LNCAP (cell line): ENCODE data around the gene POLR2L.

Source experiments
- TF ChIP-seq, protein P1 (sequence below): fragments of 450-650 bp; IDR thresholded peaks from 2 replicates; pipeline ENCODE4 v1.5.1; 2017; ENCODE audit warnings: mild to moderate bottlenecking

Gene POLR2L

GRCh38 chr11:824942-825341, 17.4 kb downstream of the POLR2L start:
- TF ChIP-seq, protein P1, sequence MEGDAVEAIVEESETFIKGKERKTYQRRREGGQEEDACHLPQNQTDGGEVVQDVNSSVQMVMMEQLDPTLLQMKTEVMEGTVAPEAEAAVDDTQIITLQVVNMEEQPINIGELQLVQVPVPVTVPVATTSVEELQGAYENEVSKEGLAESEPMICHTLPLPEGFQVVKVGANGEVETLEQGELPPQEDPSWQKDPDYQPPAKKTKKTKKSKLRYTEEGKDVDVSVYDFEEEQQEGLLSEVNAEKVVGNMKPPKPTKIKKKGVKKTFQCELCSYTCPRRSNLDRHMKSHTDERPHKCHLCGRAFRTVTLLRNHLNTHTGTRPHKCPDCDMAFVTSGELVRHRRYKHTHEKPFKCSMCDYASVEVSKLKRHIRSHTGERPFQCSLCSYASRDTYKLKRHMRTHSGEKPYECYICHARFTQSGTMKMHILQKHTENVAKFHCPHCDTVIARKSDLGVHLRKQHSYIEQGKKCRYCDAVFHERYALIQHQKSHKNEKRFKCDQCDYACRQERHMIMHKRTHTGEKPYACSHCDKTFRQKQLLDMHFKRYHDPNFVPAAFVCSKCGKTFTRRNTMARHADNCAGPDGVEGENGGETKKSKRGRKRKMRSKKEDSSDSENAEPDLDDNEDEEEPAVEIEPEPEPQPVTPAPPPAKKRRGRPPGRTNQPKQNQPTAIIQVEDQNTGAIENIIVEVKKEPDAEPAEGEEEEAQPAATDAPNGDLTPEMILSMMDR = no peak

DNA sequence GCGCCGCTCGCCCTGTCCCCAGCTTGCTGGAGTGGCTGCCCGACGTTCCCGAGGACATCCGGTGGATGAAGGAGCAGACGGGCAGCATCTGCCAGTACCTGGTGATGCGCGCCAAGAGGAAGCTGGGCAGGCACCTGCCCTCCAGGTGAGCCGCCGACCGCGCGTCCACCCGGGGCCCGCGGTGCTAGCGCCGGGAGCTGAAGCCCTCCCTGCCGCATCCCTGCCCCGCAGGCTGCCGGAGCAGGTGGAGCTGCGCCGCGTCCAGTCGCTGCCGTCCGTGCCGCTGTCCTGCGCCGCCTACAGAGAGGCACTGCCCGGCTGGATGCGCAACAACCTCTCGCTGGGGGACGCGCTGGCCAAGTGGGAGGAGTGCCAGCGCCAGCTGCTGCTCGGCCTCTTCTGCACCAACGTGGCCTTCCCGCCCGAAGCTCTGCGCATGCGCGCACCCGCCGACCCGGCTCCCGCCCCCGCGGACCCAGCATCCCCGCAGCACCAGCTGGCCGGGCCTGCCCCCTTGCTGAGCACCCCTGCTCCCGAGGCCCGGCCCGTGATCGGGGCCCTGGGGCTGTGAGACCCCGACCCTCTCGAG, 17.9 kb downstream of the POLR2L start:
- TF ChIP-seq, protein P1 = no peak; the same call in 1 of the 2 replicates

DNA sequence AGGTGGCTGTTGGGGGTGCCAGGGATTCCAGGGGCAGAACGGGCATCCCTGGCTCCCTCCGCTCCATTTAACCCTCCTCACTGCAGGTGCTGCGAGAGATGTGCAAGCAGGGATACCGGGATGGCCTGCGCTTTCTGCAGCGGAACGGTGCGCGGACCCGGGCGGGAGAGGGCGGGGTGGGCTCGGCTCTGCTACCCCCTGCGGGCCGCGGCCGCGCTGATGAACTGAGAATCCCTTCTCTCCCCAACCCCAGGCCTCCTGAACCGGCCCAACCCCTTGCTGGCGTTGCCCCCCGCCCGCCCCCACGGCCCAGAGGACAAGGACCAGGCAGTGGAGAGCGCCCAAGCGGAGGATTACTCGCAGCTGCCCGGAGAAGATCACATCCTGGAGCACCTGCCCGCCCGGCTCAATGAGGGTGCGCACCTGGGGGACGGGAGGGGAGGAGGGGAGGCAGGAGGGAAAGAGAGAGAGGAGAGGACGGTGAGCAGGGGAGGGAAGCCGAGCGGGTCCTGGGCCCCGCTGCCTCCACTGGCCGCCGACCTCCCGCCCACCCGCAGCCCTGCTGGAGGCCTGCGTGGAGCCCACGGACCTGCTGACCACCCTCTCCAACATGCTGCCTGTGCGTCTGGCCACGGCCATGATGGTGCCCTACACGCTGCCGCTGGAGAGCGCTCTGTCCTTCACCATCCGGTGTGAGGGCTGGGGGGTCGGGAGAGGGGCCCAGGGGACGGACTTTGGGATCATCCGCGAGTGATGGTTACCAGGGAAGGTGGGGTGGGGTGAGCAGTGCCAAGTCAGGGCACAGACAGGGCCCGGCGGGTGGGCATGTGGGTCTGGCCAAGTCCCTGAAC, 18.7 kb downstream of the POLR2L start:
- TF ChIP-seq, protein P1 = no peak

GRCh38 chr11:821512-822371, 20.6 kb downstream of the POLR2L start:
- TF ChIP-seq, protein P1 = no peak

DNA sequence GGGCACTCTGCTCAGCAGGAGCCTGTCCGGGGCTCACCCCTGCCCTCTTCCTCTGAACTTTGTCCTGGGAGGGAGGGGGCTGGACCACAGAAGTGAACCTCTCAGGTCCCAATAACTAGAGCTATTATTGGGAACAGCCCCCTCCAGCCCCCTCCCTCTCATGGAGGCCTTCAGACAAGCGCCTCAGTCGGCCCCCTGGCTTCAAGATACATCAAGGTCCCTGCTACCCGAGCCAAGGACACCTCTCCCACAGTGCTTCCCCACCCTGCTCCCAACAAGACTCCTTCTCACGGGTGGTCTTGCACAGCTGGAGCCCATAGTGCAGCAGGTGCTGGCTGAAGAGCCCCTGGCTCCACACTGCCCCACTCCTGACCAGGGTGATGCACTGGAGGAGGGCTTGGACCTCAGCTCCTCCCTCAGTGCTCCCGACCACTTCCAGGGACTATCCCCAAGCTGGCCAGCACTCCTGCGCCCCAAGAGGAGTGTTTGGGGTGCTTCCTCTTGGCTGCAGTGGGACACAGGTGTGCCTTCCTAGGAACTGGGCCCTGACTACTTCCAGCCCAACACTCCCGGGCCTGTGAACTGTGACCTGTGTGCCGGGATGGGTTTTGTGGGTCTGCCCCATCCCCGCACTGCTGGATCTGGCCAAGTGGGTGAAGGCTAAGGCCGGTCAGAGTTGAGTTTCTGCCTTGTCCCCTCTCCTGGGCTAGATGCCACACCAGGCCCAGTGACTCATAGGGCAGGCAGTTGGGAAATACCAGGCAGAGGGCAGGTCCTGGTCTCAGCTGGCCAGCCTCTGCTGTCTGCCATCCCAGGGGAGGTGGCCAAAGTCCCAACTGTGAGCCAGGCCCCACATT, 21.4 kb downstream of the POLR2L start:
- TF ChIP-seq, protein P1 = no peak

DNA sequence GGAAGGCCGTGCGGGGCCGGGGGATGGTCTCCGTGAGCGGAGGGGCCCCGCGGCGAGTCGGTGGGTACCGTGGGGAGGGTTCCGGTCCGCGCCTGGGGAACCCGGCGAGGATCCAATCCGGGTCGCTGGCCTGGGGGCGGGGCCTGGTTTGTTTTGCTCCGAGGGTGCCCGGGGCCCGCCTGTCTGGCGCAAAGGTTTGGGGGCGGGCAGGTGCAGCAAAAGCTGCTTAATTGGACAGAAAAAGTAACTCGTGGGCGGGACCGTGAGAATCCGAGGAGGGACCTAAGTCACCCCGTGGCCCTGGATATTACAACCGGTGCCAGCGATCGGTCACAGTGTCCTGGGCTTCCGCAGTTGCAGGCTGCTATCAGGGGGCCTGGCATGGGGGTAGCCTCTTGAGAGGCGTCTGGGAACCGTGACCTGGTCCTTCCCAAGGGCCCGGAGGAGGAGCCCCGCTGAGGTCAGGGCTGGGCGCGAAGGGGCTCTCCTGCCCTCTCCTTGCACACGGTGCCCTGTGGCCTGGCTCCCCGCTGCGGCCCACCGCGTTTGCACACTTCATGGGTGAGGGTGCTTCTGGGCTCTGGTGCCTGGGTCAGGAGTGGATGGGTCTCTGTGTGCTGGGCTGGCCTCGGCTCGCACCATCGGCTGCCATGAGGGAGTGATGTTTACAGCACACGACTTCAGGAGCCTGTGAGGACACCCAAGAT, 22.2 kb downstream of the POLR2L start:
- TF ChIP-seq, protein P1 = no peak
